Measurements from ENCODE around the gene MYO3A. TPM values are rescaled to one million over a fixed set of nuclear protein-coding genes. Genes with fewer than 3 reads are reported as not detected.

MYO3A gene
- total RNA-seq, 3 donors from 2014 or later, result 0.29 to 0.33 TPM; not detected in 1

DNA sequence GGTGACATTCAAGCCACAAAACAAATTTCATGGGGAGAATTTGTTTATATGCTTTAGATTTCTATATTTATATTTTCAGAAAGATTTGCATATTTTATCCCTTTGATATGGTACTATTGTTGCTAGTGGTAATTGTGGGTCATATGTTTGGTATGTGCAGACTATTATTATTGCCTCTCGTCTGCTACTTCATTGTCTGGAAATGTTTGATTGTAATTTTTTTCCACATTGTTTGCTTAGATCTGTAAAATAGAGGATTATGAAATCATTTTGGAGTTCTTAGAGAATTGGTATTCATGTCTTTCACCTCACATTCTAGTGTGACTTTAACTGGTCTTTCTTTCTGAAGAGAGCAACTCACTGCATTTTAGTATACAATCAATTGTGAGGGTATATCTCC is 44.7 kb downstream of the MYO3A start:
- Histone ChIP-seq H3K36me3 (no peaks in the 10 kb centered on the region), H3K4me1 (no peaks in the 10 kb centered on the region), H3K9me3 (no peaks in the 10 kb centered on the region), H3K27me3 (no peaks in the 10 kb centered on the region), H3K27ac (no peak overlapping the region), H3K4me3 (no peak overlapping the region)
- no peak for DNase-seq (ENCODE audit: low spot score in 2 of 2)
- TF ChIP-seq, protein P1, sequence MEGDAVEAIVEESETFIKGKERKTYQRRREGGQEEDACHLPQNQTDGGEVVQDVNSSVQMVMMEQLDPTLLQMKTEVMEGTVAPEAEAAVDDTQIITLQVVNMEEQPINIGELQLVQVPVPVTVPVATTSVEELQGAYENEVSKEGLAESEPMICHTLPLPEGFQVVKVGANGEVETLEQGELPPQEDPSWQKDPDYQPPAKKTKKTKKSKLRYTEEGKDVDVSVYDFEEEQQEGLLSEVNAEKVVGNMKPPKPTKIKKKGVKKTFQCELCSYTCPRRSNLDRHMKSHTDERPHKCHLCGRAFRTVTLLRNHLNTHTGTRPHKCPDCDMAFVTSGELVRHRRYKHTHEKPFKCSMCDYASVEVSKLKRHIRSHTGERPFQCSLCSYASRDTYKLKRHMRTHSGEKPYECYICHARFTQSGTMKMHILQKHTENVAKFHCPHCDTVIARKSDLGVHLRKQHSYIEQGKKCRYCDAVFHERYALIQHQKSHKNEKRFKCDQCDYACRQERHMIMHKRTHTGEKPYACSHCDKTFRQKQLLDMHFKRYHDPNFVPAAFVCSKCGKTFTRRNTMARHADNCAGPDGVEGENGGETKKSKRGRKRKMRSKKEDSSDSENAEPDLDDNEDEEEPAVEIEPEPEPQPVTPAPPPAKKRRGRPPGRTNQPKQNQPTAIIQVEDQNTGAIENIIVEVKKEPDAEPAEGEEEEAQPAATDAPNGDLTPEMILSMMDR (IDR thresholded peaks at IDR 0.05), result no peak
- TF ChIP-seq POLR2A (IDR thresholded peaks at IDR 0.05), result no peak
- no peak for TF ChIP-seq POLR2AphosphoS5 (IDR thresholded peaks at IDR 0.05)
- intact Hi-C loops (cut with DNase I; ENCODE audit: low total_unique reads), result no loop called here

DNA sequence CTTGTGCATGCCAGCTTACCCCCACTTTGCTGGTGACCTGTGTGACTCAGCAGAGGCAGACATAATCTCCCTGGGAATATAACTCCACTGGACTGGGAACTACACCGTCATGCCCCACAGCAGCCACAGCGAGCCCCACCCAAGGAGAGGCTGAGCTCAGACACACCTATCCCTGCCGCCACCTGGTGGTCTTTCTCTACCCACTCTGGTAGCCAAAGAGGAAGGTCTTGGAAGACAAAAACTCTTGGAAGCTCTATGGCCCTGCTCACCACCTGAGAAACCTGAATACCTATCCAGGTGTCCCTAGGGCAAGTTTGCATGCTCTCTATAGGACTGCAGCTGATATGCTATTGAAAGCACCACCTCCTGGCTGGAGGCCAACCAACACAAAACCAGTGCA is 48.1 kb downstream of the MYO3A start:
- no peaks in the 10 kb centered on the region for H3K4me1 ChIP-seq
- H3K27ac ChIP-seq, result no peak overlapping the region
- H3K4me3 ChIP-seq, result no peak overlapping the region
- TF ChIP-seq, protein P1 (IDR thresholded peaks at IDR 0.05), result no peak
- TF ChIP-seq POLR2A (IDR thresholded peaks at IDR 0.05), result no peak
- intact Hi-C loops (cut with DNase I; ENCODE audit: low total_unique reads), result no loop called here
- H3K36me3 ChIP-seq, result no peaks in the 10 kb centered on the region
- H3K27me3 ChIP-seq, result no peaks in the 10 kb centered on the region
- no peaks in the 10 kb centered on the region for H3K9me3 ChIP-seq
- DNase-seq (ENCODE audit: low spot score in 2 of 2), result no peak

DNA sequence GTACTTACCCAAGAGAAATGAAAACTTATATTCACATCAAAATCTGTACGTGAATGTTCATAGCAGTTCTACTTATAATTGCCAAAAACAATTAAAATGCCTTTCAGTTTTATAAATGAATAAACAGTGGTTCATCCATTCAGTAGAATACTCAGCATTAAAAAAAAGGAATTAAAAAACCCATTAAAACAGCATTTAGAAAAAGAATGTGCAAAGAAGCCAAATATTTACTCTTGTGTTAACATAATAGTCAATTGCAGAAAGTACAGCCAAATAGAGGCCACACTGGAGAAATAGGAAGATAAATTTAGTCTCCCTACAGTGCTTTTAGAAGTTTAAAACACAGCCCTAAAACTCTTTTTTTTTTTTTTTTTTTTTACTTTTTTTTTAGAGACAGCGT is 54.6 kb downstream of the MYO3A start:
- TF ChIP-seq, protein P1 (IDR thresholded peaks at IDR 0.05), result no peak
- no peak for TF ChIP-seq POLR2AphosphoS5 (IDR thresholded peaks at IDR 0.05)
- no peak for TF ChIP-seq POLR2A (IDR thresholded peaks at IDR 0.05)
- Histone ChIP-seq H3K27me3 (no peaks in the 10 kb centered on the region), H3K27ac (no peak overlapping the region), H3K4me3 (no peak overlapping the region), H3K4me1 (no peaks in the 10 kb centered on the region), H3K9me3 (no peaks in the 10 kb centered on the region), H3K36me3 (no peaks in the 10 kb centered on the region)
- no peak for DNase-seq (ENCODE audit: low spot score in 2 of 2)
- intact Hi-C loops (cut with DNase I; ENCODE audit: low total_unique reads), result no loop called here

DNA sequence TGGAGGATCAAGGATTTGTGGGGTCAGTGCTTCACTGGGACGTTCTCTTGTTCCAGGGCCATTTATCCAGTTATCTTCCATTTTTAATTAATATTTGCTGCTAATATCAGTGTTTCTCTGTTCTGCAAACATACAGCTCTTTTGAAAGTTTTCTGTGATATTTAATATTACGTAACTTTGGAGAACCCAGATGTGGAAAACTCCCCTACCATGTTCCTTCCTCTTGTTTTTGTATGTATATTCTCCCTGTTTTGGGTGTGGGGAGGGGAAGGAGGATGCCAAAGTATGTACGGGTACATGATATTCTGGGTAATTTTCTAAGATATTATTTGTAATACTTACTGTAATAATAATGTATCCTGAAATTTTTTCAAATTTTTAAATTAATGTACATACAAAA is 55.9 kb downstream of the MYO3A start:
- Histone ChIP-seq H3K27me3 (no peaks in the 10 kb centered on the region), H3K4me3 (no peak overlapping the region), H3K36me3 (no peaks in the 10 kb centered on the region), H3K27ac (no peak overlapping the region), H3K9me3 (no peaks in the 10 kb centered on the region), H3K4me1 (no peaks in the 10 kb centered on the region)
- no peak for DNase-seq (ENCODE audit: low spot score in 2 of 2)
- intact Hi-C loops (cut with DNase I; ENCODE audit: low total_unique reads), result no loop called here
- TF ChIP-seq POLR2AphosphoS5 (IDR thresholded peaks at IDR 0.05) (no peak), POLR2A (IDR thresholded peaks at IDR 0.05) (no peak)
- TF ChIP-seq, protein P1 (IDR thresholded peaks at IDR 0.05), result no peak

DNA sequence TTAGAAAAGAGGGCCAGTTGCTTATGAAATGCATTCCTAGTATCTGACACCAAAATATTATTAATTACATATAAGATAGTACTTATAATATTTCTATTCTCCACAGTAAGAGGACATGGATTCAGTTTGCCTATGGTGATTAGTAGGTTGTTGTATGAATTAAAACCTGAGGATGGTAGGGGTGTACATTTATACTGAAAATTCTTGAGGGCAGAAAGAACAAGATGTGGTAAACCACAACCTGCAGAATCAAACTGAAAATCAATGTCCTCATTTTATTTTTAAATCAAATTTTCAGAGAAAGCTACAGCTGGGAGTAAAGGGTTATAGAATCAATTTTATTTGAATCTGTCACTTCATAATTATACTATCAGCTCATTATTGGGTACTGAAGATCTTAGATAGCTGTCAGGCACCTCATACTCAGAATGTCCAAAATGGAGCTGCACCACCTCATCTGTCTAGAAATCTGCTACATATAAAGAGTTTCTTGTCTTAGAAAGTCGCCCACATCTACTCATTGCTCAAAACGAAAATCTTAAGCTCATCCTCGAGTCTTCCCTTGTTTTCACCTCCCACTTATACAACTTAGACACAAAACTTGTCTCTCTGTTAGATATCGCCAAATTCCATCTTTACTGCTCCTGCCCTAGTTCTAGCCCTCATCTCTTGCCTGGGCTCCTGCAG is 65.4 kb downstream of the MYO3A start:
- TF ChIP-seq, protein P1 (IDR thresholded peaks at IDR 0.05), result no peak
- no peak for TF ChIP-seq POLR2AphosphoS5 (IDR thresholded peaks at IDR 0.05)
- no peak for TF ChIP-seq POLR2A (IDR thresholded peaks at IDR 0.05)
- intact Hi-C loops (cut with DNase I; ENCODE audit: low total_unique reads), result no loop called here

More for the DNA sequence above, 65.4 kb downstream of the MYO3A start:
- H3K4me3 ChIP-seq, result no peak overlapping the region
- no peaks in the 10 kb centered on the region for H3K9me3 ChIP-seq
- no peak for DNase-seq (ENCODE audit: low spot score in 2 of 2)
- H3K27ac ChIP-seq, result no peak overlapping the region
- H3K27me3 ChIP-seq, result no peaks in the 10 kb centered on the region
- no peaks in the 10 kb centered on the region for H3K36me3 ChIP-seq
- H3K4me1 ChIP-seq, result no peaks in the 10 kb centered on the region

All from breast epithelium (tissue), 4 donors.